NB4 (cell line): ENCODE measurements around the gene SUZ12.
A peak's percentile ranks its signal among the peaks of the same experiment; 100 is the strongest.
"Not testable (repeated sequence)": the region's sequence is repeated elsewhere in the genome, so short reads cannot be mapped to it uniquely, and the experiment has no call there.

ENCODE experiments used
- DNase-seq: peaks from one replicate; pipeline ENCODE4 v3.0.0; 2010; ENCODE audit warnings: low read depth
- H3K4me3 ChIP-seq: one replicate; pipeline ENCODE4 v1.5.1; 2011; ENCODE audit warnings: mild to moderate bottlenecking, low read depth, low read length, moderate library complexity
- CTCF ChIP-seq: IDR thresholded peaks from one replicate; pipeline ENCODE4 v1.5.1; 2012; ENCODE audit warnings: low read depth, low read length
- MAX ChIP-seq: IDR thresholded peaks from 2 replicates; pipeline ENCODE4 v1.6.1; 2011; ENCODE audit warnings: low read depth, low read length
- MYC ChIP-seq: IDR thresholded peaks from 2 replicates; pipeline ENCODE4 v1.6.1; 2011; ENCODE audit warnings: low read depth, low read length
- POLR2A ChIP-seq: IDR thresholded peaks from 2 replicates; pipeline ENCODE4 v1.6.1; 2011; ENCODE audit warnings: mild to moderate bottlenecking; ENCODE audit not compliant: insufficient read length; ENCODE audit errors: extremely low read depth

SUZ12 gene

DNA sequence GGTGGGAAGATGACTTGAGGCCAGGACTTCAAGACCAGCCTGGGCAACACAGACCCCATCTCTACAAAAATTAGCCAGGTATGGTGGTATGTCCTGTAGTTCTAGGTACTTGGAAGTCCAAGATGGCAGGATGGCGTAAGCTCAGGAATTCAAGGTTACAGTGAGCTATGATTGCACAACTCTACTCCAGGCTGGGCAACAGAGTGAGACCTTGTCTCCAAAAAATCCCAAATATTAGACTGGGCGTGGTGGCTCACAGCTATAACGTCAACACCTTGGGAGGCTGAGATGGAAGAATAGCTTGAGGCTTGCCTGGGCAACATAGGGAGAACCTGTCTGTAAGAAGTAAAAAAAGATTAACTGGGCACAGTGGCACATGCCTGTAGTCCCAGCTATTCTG, 30.8 kb downstream of the SUZ12 start:
- TF ChIP-seq MYC = no peak
- no peak for TF ChIP-seq CTCF
- DNase-seq = no peak
- no peak overlapping the region for H3K4me3 ChIP-seq

DNA sequence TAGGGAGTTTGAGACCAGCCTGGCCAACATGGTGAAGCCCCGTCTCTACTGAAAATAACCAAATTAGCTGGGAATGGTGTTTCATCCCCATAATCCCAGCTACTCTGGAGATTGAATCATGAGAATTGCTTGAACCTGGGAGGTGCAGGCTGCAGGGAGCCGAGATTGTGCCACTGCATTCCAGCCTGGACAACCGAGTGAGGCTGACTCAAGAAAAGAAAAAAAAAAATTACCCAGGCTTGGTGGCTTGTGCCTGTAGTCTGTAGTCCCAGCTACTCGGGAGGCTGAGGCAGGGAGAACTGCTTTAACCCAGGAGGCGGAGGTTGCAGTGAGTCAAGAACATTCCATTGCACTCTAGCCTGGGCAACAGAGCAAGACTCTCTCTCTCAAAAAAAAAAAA, 33.6 kb downstream of the SUZ12 start:
- H3K4me3 ChIP-seq, DNase-seq: not testable (repeated sequence)

GRCh38 chr17:31974269-31975071, 37.7 kb downstream of the SUZ12 start:
- H3K4me3 ChIP-seq, DNase-seq: not testable (repeated sequence)

- DNase-seq, H3K4me3 ChIP-seq: not testable (repeated sequence)
Observed at GRCh38 chr17:31975391-31975790, 38.6 kb downstream of the SUZ12 start.

- not testable (repeated sequence) for H3K4me3 ChIP-seq, DNase-seq
Observed at GRCh38 chr17:31991821-31992220, 55.0 kb downstream of the SUZ12 start.

DNA sequence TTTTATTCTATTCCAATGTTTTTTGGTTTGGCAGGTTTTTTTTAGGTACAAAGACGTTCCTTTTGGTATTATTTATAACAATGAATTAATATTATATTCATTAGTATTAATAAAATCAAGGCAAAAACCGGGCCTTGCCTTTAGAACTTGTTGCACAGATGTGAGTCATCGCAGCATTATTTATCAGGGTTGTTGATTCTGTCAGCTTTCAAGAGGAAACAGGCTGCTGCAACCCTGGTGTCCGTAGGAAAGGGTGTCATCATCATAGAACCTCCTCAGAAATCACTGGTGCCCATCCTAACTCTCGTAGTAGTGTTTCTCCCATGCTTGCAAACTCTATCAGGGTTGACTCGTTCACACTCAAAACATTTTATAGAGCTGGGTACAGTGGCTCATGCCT, 60.2 kb downstream of the SUZ12 start:
- H3K4me3 ChIP-seq = no peak overlapping the region
- no peak for TF ChIP-seq POLR2A
- no peak for TF ChIP-seq MYC
- TF ChIP-seq MAX = no peak
- TF ChIP-seq CTCF = no peak
- DNase-seq = no peak

GRCh38 chr17:32006957-32007462, 70.2 kb downstream of the SUZ12 start, which contains the start of gene LRRC37B:
LRRC37B (plus strand) TSS chr17:32007383; CDS start chr17:32021393, 14,010 bp downstream.
- peak; percentile 93 for DNase-seq
- H3K4me3 ChIP-seq = peak within 1 kb of the TSS; percentile 82
- TF ChIP-seq POLR2A (peak; percentile 47), MAX (peak; percentile 83), MYC (0 out of 2 replicates have a peak, but pooled peaks have one; percentile 48), CTCF (peak; percentile 75)

GRCh38 chr17:32007463-32008298, 70.9 kb downstream of the SUZ12 start:
- peak; percentile 79 for DNase-seq
- peak overlapping the region; percentile 82 for H3K4me3 ChIP-seq
- TF ChIP-seq CTCF (no peak), MYC (peak; percentile 22)
